NCI-H1092 treated with DMSO at 0.1 percent for 48 hours (cell line): Measurements from ENCODE around the gene ROR2.
"Not testable (repeated sequence)": the region's sequence is repeated elsewhere in the genome, so short reads cannot be mapped to it uniquely, and the experiment has no call there.

Experiments
- DNase-seq: peaks from one replicate; lab custom pipeline; 2025; lab: John Stamatoyannopoulos, UW

ROR2 gene

GRCh38 chr9:91949946-91950664, at the start of gene ROR2:
Gene ROR2 (minus strand): TSS chr9:91950228.
- DNase-seq, result peak; percentile 23

GRCh38 chr9:91995000-91995655, 45.1 kb upstream of the ROR2 start:
- no peak for DNase-seq

- peak; percentile 10 for DNase-seq
Measured at GRCh38 chr9:91994422-91994821, 44.4 kb upstream of the ROR2 start.

- DNase-seq, result no peak
Measured at GRCh38 chr9:91992461-91993041, 42.5 kb upstream of the ROR2 start.

GRCh38 chr9:91991721-91992341, 41.8 kb upstream of the ROR2 start:
- no peak for DNase-seq

- no peak for DNase-seq
Measured at GRCh38 chr9:91986248-91986647, 36.2 kb upstream of the ROR2 start.

- DNase-seq, result no peak
Measured at GRCh38 chr9:91985692-91986091, 35.7 kb upstream of the ROR2 start.

- peak; percentile 7 for DNase-seq
Measured at GRCh38 chr9:91978740-91979414, 28.8 kb upstream of the ROR2 start.

GRCh38 chr9:91975254-91975653, 25.2 kb upstream of the ROR2 start:
- DNase-seq, result not testable (repeated sequence)

- no peak for DNase-seq
Measured at GRCh38 chr9:91972711-91973110, 22.7 kb upstream of the ROR2 start.

GRCh38 chr9:91972076-91972626, 22.1 kb upstream of the ROR2 start:
- DNase-seq, result no peak

GRCh38 chr9:91967259-91967658, 17.2 kb upstream of the ROR2 start:
- no peak for DNase-seq

GRCh38 chr9:91966503-91966902, 16.5 kb upstream of the ROR2 start:
- DNase-seq, result no peak

GRCh38 chr9:91963711-91964240, 13.7 kb upstream of the ROR2 start:
- no peak for DNase-seq

- no peak for DNase-seq
Measured at GRCh38 chr9:91960367-91960766, 10.3 kb upstream of the ROR2 start.

- DNase-seq, result no peak
Measured at GRCh38 chr9:91958174-91958573, 8.1 kb upstream of the ROR2 start.

GRCh38 chr9:91954841-91955471, 4.9 kb upstream of the ROR2 start:
- peak; percentile 32 for DNase-seq

GRCh38 chr9:91953718-91954117, 3.7 kb upstream of the ROR2 start:
- DNase-seq, result peak; percentile 15

- no peak for DNase-seq
Measured at GRCh38 chr9:91951944-91952520, 2.0 kb upstream of the ROR2 start.

- DNase-seq, result peak; percentile 37
Measured at GRCh38 chr9:91949392-91949945, 559 bp downstream of the ROR2 start.
